Kidney (tissue), 14 donors: Measurements from ENCODE around the gene BMP7. TPM values are rescaled to one million over a fixed set of nuclear protein-coding genes. Genes with fewer than 3 reads are reported as not detected.

Experiments
- DNase-seq, 5 donors: peaks; one replicate each; pipeline ENCODE4 v3.0.0-alpha.2; 2013 to 2020
- FAIRE-seq: peaks from 2 replicates; lab custom pipeline; 2012; peaks lifted over from hg19 to GRCh38; lab: Jason Lieb, UNC
- H3K27ac ChIP-seq, 2 donors: one replicate each; pipeline ENCODE4 v1.7.0; 2013; ENCODE audit warnings: low read depth in 2 of 2, low read length in 2 of 2, inconsistent platforms in 1 of 2
- H3K27me3 ChIP-seq: one replicate; pipeline ENCODE4 v1.7.1; 2013; ENCODE audit warnings: low read length, inconsistent platforms; ENCODE audit not compliant: control insufficient read depth, insufficient read depth
- H3K36me3 ChIP-seq, 3 donors: one replicate each; pipeline versions ENCODE4 v1.7.0 to v1.7.1; 2013; ENCODE audit warnings: low read length in 3 of 3, control low read depth in 1 of 3, inconsistent platforms in 1 of 3; ENCODE audit not compliant: insufficient read depth in 3 of 3, control insufficient read depth in 2 of 3
- H3K4me1 ChIP-seq, 3 donors: one replicate each; pipeline versions ENCODE4 v1.7.0 to v1.7.1; 2013; ENCODE audit warnings: low read length in 3 of 3, inconsistent platforms in 1 of 3, low read depth in 1 of 3; ENCODE audit not compliant: control insufficient read depth in 2 of 3, insufficient read depth in 2 of 3
- H3K4me3 ChIP-seq, 3 donors: one replicate each; pipeline versions ENCODE4 v1.7.0 to v1.8.1; 2013; ENCODE audit warnings: low read length in 3 of 3, control low read depth in 1 of 3, inconsistent platforms in 1 of 3
- H3K9ac ChIP-seq, 3 donors: one replicate each; pipeline versions ENCODE4 v1.7.0 to v1.7.1; 2013; ENCODE audit warnings: low read length in 3 of 3, control low read depth in 1 of 3, inconsistent platforms in 1 of 3
- H3K9me3 ChIP-seq, 3 donors: one replicate each; pipeline versions ENCODE4 v1.7.0 to v1.7.1; 2013; ENCODE audit warnings: low read length in 3 of 3, control low read depth in 1 of 3, inconsistent platforms in 1 of 3; ENCODE audit not compliant: control insufficient read depth in 2 of 3, insufficient read depth in 1 of 3
- intact Hi-C: fragments of 100-400 bp; cut with DNase I; formaldehyde crosslinking; loops from one replicate; pipeline ENCODE4 v1.11.1; 2022
- polyA plus RNA-seq: library from polyadenylated mRNA; stranded (reverse); fragments of 350-450 nt; fragmentation: Illumina TruSeq; extraction: RNeasy Lipid Tissue Mini Kit (QIAGEN cat#74804); gene quantifications from one replicate; pipeline ENCODE4 v1.2.3, GENCODE V29; 2014; ENCODE audit warnings: low read depth, low replicate concordance; ENCODE audit not compliant: insufficient read depth
- total RNA-seq: library from RNA; stranded (reverse); fragmentation: NEBNext Ultra II Directional; extraction: Animal tissue kit (Norgen Biotek cat#: 25700); gene quantifications from one replicate; pipeline ENCODE4 v1.2.1, GENCODE V29; 2021
- TF ChIP-seq, protein P1 (sequence below): IDR thresholded peaks from 3 replicates; pipeline ENCODE4 v1.5.1; 2012; ENCODE audit warnings: mild to moderate bottlenecking, moderate library complexity, borderline replicate concordance; ENCODE audit not compliant: insufficient read depth; ENCODE audit errors: extremely low read depth
- donor health status: control.
- donor health status: control.
- donor health status: control.
- donor health status: control.
- donor health status: control.
- donor health status: DM: yes; HTN: yes; CAD: no.
- donor health status: Normal renal cell carcinoma (clear cell type).

The BMP7 gene
- total and polyA plus RNA-seq, 2 donors from 2014 or later: 1.6 to 11.3 TPM

DNA sequence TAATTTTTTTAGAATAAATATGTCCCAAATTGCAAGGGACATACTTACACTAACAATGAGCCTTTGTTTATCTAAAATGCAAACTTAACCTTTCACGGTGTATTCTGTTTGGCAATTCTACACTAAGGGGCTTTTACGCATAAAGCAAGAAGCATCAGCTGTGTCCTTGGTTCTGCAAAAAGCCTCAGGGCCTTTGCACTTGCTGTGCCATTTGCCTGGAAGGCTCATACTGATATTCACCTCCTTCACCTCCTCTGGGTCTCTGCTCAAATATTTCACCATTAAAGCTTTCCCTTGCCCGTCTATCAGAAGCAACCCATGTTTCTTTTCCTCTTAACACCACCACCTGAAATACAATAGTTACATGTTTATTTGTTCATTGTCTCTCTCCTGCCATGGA, 8.9 kb upstream of the BMP7 start:
- H3K4me3 ChIP-seq: no peak overlapping the region
- FAIRE-seq (no peak), DNase-seq (no peak)
- no peaks in the 10 kb centered on the region for H3K9me3 ChIP-seq
- TF ChIP-seq, protein P1, sequence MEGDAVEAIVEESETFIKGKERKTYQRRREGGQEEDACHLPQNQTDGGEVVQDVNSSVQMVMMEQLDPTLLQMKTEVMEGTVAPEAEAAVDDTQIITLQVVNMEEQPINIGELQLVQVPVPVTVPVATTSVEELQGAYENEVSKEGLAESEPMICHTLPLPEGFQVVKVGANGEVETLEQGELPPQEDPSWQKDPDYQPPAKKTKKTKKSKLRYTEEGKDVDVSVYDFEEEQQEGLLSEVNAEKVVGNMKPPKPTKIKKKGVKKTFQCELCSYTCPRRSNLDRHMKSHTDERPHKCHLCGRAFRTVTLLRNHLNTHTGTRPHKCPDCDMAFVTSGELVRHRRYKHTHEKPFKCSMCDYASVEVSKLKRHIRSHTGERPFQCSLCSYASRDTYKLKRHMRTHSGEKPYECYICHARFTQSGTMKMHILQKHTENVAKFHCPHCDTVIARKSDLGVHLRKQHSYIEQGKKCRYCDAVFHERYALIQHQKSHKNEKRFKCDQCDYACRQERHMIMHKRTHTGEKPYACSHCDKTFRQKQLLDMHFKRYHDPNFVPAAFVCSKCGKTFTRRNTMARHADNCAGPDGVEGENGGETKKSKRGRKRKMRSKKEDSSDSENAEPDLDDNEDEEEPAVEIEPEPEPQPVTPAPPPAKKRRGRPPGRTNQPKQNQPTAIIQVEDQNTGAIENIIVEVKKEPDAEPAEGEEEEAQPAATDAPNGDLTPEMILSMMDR: no peak
- intact Hi-C loops: no loop called here
- H3K9ac ChIP-seq: no peak overlapping the region
- no peaks in the 10 kb centered on the region for H3K36me3 ChIP-seq
- no peaks in the 10 kb centered on the region for H3K4me1 ChIP-seq
- no peaks in the 10 kb centered on the region for H3K27me3 ChIP-seq
- no peak overlapping the region for H3K27ac ChIP-seq

DNA sequence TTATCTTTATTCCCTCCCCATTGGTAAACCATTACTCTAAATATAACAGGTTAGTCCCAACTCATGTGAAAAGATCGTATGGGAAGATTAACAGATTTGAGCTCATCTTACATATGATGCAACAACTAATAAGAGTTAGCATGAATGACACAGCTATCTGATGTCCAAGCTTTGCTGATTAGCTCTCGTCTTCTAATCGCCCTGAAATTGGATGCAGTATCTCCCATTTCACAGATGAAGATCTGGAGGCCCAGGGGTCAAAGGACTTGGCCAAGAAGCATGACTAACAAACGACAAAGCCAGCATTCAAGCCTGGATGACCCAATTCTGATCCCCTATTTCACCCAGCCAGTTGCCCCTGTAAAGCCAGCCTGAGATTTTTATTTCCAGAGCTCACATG, 8.4 kb upstream of the BMP7 start:
- DNase-seq (no peak), FAIRE-seq (no peak)
- Histone ChIP-seq H3K9ac (no peak overlapping the region), H3K27ac (no peak overlapping the region), H3K4me3 (no peak overlapping the region), H3K27me3 (no peaks in the 10 kb centered on the region), H3K36me3 (no peaks in the 10 kb centered on the region), H3K4me1 (no peaks in the 10 kb centered on the region), H3K9me3 (no peaks in the 10 kb centered on the region)
- TF ChIP-seq, protein P1: no peak
- intact Hi-C loops: no loop called here

DNA sequence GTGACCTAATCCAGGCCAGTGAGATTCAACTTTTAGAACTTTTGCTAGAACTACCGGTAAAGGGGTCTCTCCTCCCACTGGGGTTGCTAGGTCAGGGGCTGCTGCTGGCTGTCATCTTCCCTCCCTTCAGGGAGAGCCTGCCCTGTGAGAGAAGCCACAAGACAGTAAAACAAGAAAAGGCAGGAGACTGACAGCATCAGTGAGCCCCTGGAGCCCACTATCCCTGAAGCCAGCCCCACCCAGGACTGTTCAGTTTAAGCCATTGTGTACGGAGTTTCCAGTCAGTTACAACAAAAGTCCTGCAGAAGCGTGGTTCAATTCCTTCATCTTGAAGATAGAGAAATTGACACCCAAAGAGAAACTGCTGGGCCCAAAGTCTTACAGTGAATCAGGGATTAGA, 7.9 kb upstream of the BMP7 start:
- no peak overlapping the region for H3K9ac ChIP-seq
- DNase-seq (no peak), FAIRE-seq (no peak)
- intact Hi-C loops: no loop called here
- H3K4me3 ChIP-seq: no peak overlapping the region
- H3K4me1 ChIP-seq: no peaks in the 10 kb centered on the region
- no peak overlapping the region for H3K27ac ChIP-seq
- H3K27me3 ChIP-seq: no peaks in the 10 kb centered on the region
- H3K9me3 ChIP-seq: no peaks in the 10 kb centered on the region
- TF ChIP-seq, protein P1: no peak
- no peaks in the 10 kb centered on the region for H3K36me3 ChIP-seq

DNA sequence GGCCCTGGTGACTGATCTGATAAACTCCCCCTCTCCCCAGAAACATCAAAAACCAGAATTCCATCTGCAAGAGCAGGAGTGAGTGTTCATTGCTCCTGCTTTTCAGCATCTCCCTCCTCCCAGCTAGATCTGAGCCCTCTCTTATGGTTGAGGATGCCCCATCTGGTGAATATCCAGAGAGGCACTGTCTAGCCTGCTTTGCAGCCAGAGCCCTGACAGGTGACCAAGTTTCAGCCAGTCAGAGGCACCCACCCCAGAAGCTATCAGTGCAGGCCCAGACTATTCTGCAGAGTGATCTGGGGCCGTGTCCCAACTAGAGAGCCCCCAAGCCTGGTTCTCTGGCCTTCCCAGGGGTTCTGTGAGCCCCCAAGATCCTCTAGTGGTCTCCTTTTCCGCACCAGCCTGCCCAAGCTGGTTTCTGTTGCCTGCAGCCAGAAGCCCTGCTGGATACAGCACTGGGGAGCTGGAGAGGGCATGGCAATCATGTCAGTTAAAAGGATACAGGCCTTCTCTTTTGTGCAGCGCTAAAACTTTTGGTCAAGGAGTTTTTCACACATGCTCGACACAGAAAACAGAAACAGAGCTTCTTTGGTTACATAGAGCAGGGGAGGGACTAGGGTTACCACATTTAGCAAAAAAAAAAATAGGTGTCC, 6.6 kb upstream of the BMP7 start:
- Histone ChIP-seq H3K27ac (no peak overlapping the region), H3K27me3 (no peaks in the 10 kb centered on the region), H3K9ac (no peak overlapping the region), H3K4me3 (no peak overlapping the region), H3K9me3 (no peaks in the 10 kb centered on the region), H3K4me1 (no peaks in the 10 kb centered on the region), H3K36me3 (no peaks in the 10 kb centered on the region)
- TF ChIP-seq, protein P1: no peak
- intact Hi-C loops: no loop called here
- FAIRE-seq (no peak), DNase-seq (no peak)
